DND-41 (cell line): Measurements from ENCODE around the gene INPP5F.
"Not testable (repeated sequence)": the region's sequence is repeated elsewhere in the genome, so short reads cannot be mapped to it uniquely, and the experiment has no call there.

Experiments
- ATAC-seq: fragments of 200-7000 bp; cut with Tn5 transposase; 3 replicates; pipeline ENCODE4 v1.9.1; 2021; ENCODE audit warnings: low read depth; ENCODE audit not compliant: insufficient read depth
- DNase-seq: peaks from one replicate; pipeline ENCODE4 v3.0.0-alpha.2; 2020
- H2AFZ ChIP-seq: 2 replicates; pipeline ENCODE4 v1.6.0; 2012; ENCODE audit warnings: low read depth, low read length
- H3K27ac ChIP-seq: 2 replicates; pipeline ENCODE4 v1.5.1; 2012; ENCODE audit warnings: low read length, inconsistent platforms
- H3K27me3 ChIP-seq: fragments of 200-600 bp; sonication (generic); 2 replicates; pipeline ENCODE4 v1.6.0; 2012; ENCODE audit warnings: low read length, mild to moderate bottlenecking, inconsistent platforms; ENCODE audit not compliant: insufficient read depth, poor library complexity
- H3K36me3 ChIP-seq: 2 replicates; pipeline ENCODE4 v1.5.1; 2012; ENCODE audit warnings: low read length, inconsistent platforms; ENCODE audit not compliant: insufficient read depth
- H3K4me1 ChIP-seq: 2 replicates; pipeline ENCODE4 v1.5.1; 2012; ENCODE audit warnings: mild to moderate bottlenecking, low read length; ENCODE audit not compliant: insufficient read depth
- H3K4me2 ChIP-seq: 2 replicates; pipeline ENCODE4 v1.6.0; 2012; ENCODE audit warnings: mild to moderate bottlenecking, moderate library complexity, low read length, inconsistent platforms; ENCODE audit not compliant: insufficient read depth
- H3K4me3 ChIP-seq, 2 experiments: fragments of 200-600 bp in 1 of 2; shearing (Covaris generic) in 1 of 2; 2 replicates each; pipeline ENCODE4 v1.5.1; 2012 to 2016; ENCODE audit warnings: inconsistent platforms in 2 of 2, low read length in 2 of 2, mild to moderate bottlenecking in 2 of 2, low read depth in 1 of 2, moderate library complexity in 1 of 2
- H3K79me2 ChIP-seq: 2 replicates; pipeline ENCODE4 v1.6.0; 2012; ENCODE audit warnings: low read length, inconsistent platforms; ENCODE audit not compliant: insufficient read depth
- H3K9ac ChIP-seq: 2 replicates; pipeline ENCODE4 v1.6.0; 2012; ENCODE audit warnings: low read depth, mild to moderate bottlenecking, inconsistent platforms, low read length, moderate library complexity
- H3K9me3 ChIP-seq: 2 replicates; pipeline ENCODE4 v1.5.1; 2012; ENCODE audit warnings: low read length, moderate library complexity, mild to moderate bottlenecking, inconsistent platforms; ENCODE audit not compliant: insufficient read depth, severe bottlenecking
- H4K20me1 ChIP-seq: 2 replicates; pipeline ENCODE4 v1.6.0; 2012; ENCODE audit warnings: low read length; ENCODE audit not compliant: insufficient read depth
- EZH2 ChIP-seq: IDR thresholded peaks from 3 replicates; pipeline ENCODE4 v1.6.1; 2012; ENCODE audit warnings: borderline replicate concordance, low read depth, mild to moderate bottlenecking, moderate library complexity, low read length, inconsistent platforms; ENCODE audit not compliant: severe bottlenecking
- TF ChIP-seq, protein P1 (sequence below): IDR thresholded peaks from 2 replicates; pipeline ENCODE4 v1.5.1; 2012; ENCODE audit warnings: borderline replicate concordance, low read length, moderate library complexity, mild to moderate bottlenecking; ENCODE audit not compliant: poor library complexity, severe bottlenecking; ENCODE audit errors: extremely low read depth

Gene INPP5F

DNA sequence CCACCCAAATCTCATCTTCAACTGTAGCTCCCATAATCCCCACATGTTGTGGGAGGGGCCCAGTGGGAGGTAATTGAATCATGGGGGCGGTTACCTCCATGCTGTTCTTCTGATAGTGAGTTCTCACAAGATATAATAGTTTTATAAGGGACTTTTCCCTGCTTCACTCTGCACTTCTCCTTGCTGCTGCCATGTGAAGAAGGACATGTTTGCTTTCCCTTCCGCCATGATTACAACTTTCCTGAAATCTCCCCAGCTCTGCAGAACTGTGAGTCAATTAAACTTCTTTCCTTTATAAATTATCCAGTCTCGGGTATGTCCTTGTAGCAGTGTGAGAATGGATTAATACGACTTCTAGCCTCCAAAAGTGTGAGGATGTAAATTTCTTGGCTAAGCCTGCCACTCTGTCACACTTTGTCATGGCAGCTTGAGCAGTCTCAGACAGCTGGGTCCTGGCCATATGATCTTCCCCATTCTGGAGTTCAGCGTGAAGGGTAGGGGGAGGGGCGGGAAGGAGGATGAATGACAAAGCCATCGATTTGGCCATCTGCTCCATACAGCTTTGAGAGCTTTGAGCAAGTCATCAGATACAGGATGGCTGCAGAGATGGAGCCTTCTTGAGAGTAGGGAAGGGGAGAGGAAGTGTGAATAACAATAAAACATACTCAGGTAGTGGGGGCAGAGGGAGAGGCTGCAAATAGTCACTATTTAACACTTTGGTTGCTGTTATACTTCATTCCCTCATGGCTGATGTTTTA, 19.1 kb upstream of the INPP5F start:
- ATAC-seq (no peak), DNase-seq (no peak)
- H3K27ac ChIP-seq = no peak overlapping the region
- H4K20me1 ChIP-seq = no peaks in the 10 kb centered on the region
- H3K4me1 ChIP-seq = no peaks in the 10 kb centered on the region
- H3K79me2 ChIP-seq = no peaks in the 10 kb centered on the region
- no peak overlapping the region for H3K4me3 ChIP-seq
- H3K4me2 ChIP-seq = no peak overlapping the region
- H3K36me3 ChIP-seq = no peaks in the 10 kb centered on the region
- peaks cover 2% of the 10 kb centered on the region for H3K27me3 ChIP-seq
- TF ChIP-seq, protein P1, sequence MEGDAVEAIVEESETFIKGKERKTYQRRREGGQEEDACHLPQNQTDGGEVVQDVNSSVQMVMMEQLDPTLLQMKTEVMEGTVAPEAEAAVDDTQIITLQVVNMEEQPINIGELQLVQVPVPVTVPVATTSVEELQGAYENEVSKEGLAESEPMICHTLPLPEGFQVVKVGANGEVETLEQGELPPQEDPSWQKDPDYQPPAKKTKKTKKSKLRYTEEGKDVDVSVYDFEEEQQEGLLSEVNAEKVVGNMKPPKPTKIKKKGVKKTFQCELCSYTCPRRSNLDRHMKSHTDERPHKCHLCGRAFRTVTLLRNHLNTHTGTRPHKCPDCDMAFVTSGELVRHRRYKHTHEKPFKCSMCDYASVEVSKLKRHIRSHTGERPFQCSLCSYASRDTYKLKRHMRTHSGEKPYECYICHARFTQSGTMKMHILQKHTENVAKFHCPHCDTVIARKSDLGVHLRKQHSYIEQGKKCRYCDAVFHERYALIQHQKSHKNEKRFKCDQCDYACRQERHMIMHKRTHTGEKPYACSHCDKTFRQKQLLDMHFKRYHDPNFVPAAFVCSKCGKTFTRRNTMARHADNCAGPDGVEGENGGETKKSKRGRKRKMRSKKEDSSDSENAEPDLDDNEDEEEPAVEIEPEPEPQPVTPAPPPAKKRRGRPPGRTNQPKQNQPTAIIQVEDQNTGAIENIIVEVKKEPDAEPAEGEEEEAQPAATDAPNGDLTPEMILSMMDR = no peak
- TF ChIP-seq EZH2 = no peak
- no peak overlapping the region for H3K9ac ChIP-seq
- H2AFZ ChIP-seq = no peak overlapping the region
- no peaks in the 10 kb centered on the region for H3K9me3 ChIP-seq

GRCh38 chr10:119707331-119707730, 18.5 kb upstream of the INPP5F start:
- H3K27ac ChIP-seq, H3K27me3 ChIP-seq, H3K4me2 ChIP-seq, DNase-seq, H4K20me1 ChIP-seq, ATAC-seq, H3K79me2 ChIP-seq, H3K9ac ChIP-seq, H3K4me3 ChIP-seq, H3K9me3 ChIP-seq, H2AFZ ChIP-seq, H3K4me1 ChIP-seq, H3K36me3 ChIP-seq: not testable (repeated sequence)

GRCh38 chr10:119710935-119711334, 14.9 kb upstream of the INPP5F start:
- not testable (repeated sequence) for H3K4me3 ChIP-seq, H2AFZ ChIP-seq, H3K27me3 ChIP-seq, H3K27ac ChIP-seq, H3K4me1 ChIP-seq, DNase-seq, H3K36me3 ChIP-seq, H3K9me3 ChIP-seq, H3K79me2 ChIP-seq, H4K20me1 ChIP-seq, H3K9ac ChIP-seq, H3K4me2 ChIP-seq, ATAC-seq

DNA sequence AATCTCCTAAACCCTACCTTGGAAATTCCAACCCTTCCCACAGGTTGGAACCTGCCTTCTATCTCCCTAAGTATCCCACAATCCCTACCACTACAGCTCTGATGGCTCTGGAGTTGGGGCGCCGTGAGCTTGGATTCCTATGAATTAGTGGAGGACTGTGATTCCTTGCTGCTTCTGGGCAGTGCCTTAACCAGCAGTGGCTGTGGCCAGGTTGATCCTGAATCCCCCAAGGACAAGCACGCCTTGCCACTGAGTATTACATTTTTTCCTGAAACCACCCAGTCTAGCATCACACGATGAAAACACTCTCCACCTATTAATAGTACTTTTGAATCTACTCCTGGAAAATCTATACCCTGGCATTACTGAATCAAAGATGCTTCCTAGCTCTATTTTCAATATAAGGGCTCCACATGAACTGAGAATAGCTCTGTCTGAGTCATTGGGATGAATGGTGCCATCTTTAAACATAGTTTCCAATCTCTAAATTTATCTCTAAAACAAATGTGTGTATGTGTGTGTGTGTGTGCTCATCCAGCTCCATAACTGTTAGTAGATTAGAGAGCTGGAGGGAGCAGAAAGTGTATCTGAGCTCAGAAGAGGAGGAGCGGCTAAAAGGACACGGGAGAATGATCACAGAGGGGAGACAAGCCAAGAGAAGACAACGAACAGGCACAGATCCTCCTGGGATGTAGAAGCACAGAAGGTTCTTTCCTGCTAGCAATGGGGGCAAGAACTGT, 11.9 kb upstream of the INPP5F start:
- Histone ChIP-seq H3K27ac (no peak overlapping the region), H3K36me3 (no peaks in the 10 kb centered on the region), H3K4me1 (no peaks in the 10 kb centered on the region), H3K27me3 (no peaks in the 10 kb centered on the region), H3K4me3 (no peak overlapping the region), H3K9ac (no peak overlapping the region), H3K4me2 (no peak overlapping the region), H2AFZ (no peak overlapping the region), H3K79me2 (no peaks in the 10 kb centered on the region), H4K20me1 (no peaks in the 10 kb centered on the region), H3K9me3 (no peaks in the 10 kb centered on the region)
- TF ChIP-seq, protein P1 = no peak
- TF ChIP-seq EZH2 = no peak
- no peak for DNase-seq
- no peak for ATAC-seq
